HepG2 (cell line): Measurements from ENCODE around the gene SEPTIN11. TPM values are rescaled to one million over a fixed set of nuclear protein-coding genes. Genes with fewer than 3 reads are reported as not detected.

Source experiments
- ATF1 ChIP-seq: IDR thresholded peaks from 2 replicates; pipeline ENCODE4 v1.6.1; 2016; ENCODE audit warnings: mild to moderate bottlenecking, control low read depth
- CERS6 ChIP-seq: sonication (generic); formaldehyde crosslinking; IDR thresholded peaks from 2 replicates; pipeline ENCODE4 v1.5.0; 2020; ENCODE audit warnings: missing genetic modification reagents
- GATAD2A ChIP-seq: IDR thresholded peaks from 2 replicates; pipeline ENCODE4 v1.6.1; 2016
- HMGA1 ChIP-seq: sonication (generic); formaldehyde crosslinking; conservative IDR thresholded peaks from 2 replicates; pipeline ENCODE4 v1.4.0; 2020; ENCODE audit warnings: missing genetic modification reagents
- HNRNPK ChIP-seq: fragments of 200-400 bp; formaldehyde crosslinking; IDR thresholded peaks from 2 replicates; pipeline ENCODE4 v1.6.1; 2018; ENCODE audit warnings: low read length, low read depth, moderate library complexity, mild to moderate bottlenecking; ENCODE audit not compliant: poor library complexity, severe bottlenecking
- KDM2A ChIP-seq: sonication (generic); formaldehyde crosslinking; IDR thresholded peaks from 2 replicates; pipeline ENCODE4 v1.4.0; 2020; ENCODE audit warnings: low read depth, missing genetic modification reagents, borderline replicate concordance
- MED1 ChIP-seq: sonication (generic); formaldehyde crosslinking; IDR thresholded peaks from 2 replicates; pipeline ENCODE4 v1.4.0; 2020; ENCODE audit warnings: missing genetic modification reagents
- MXI1 ChIP-seq: IDR thresholded peaks from 3 replicates; pipeline ENCODE4 v1.6.1; 2012; ENCODE audit warnings: low read depth, low read length, inconsistent platforms, borderline replicate concordance
- MYNN ChIP-seq: sonication (generic); formaldehyde crosslinking; IDR thresholded peaks from 2 replicates; pipeline ENCODE4 v1.4.0; 2020; ENCODE audit warnings: mild to moderate bottlenecking, low read depth, missing genetic modification reagents
- POLR2AphosphoS5 ChIP-seq: IDR thresholded peaks from 2 replicates; pipeline ENCODE4 v1.6.1; 2012; ENCODE audit warnings: low read depth, low read length
- SP4 ChIP-seq: sonication (generic); formaldehyde crosslinking; IDR thresholded peaks from 2 replicates; pipeline ENCODE4 v1.8.1; 2023; ENCODE audit warnings: mild to moderate bottlenecking, missing genetic modification reagents
- SRSF4 ChIP-seq: fragments of 200-400 bp; formaldehyde crosslinking; IDR thresholded peaks from one replicate; pipeline ENCODE4 v1.6.1; 2018; ENCODE audit warnings: mild to moderate bottlenecking, low read depth, low read length, moderate library complexity; ENCODE audit not compliant: poor library complexity, severe bottlenecking
- TMF1 ChIP-seq: sonication (generic); formaldehyde crosslinking; IDR thresholded peaks from 2 replicates; pipeline ENCODE4 v1.8.1; 2022; ENCODE audit warnings: low read depth, missing genetic modification reagents
- ZBTB42 ChIP-seq: sonication (generic); formaldehyde crosslinking; IDR thresholded peaks from 2 replicates; pipeline ENCODE4 v1.5.0; 2020; ENCODE audit warnings: mild to moderate bottlenecking, missing genetic modification reagents
- ZNF20 ChIP-seq: sonication (generic); formaldehyde crosslinking; IDR thresholded peaks from 2 replicates; pipeline ENCODE4 v1.4.0; 2020; ENCODE audit warnings: mild to moderate bottlenecking, moderate library complexity, missing genetic modification reagents
- ZNF569 ChIP-seq: sonication (generic); formaldehyde crosslinking; IDR thresholded peaks from 2 replicates; pipeline ENCODE4 v1.5.0; 2020; ENCODE audit warnings: mild to moderate bottlenecking, missing genetic modification reagents, moderate library complexity, borderline replicate concordance
- ZNF589 ChIP-seq: sonication (generic); formaldehyde crosslinking; conservative IDR thresholded peaks from 2 replicates; pipeline ENCODE4 v1.8.0; 2022; ENCODE audit warnings: mild to moderate bottlenecking, moderate library complexity, missing genetic modification reagents
- ZNF747 ChIP-seq: sonication (generic); formaldehyde crosslinking; IDR thresholded peaks from 2 replicates; pipeline ENCODE4 v1.8.1; 2023; ENCODE audit warnings: missing genetic modification reagents, mild to moderate bottlenecking, borderline replicate concordance
- polyA plus RNA-seq, 8 experiments: library from polyadenylated mRNA; depleted of rRNA in 3 of 8; stranded (reverse) in 7 of 8; unstranded in 1 of 8; fragments of >200 nt; fragmentation: Illumina TruSeq in 4 of 8; extraction: Trizol in 4 of 8; gene quantifications; 2 replicates each; pipeline versions ENCODE4 v1.2.1 to v1.2.3, GENCODE V29; 2011 to 2016; ENCODE audit warnings: low read depth in 4 of 8, missing spikeins in 1 of 8, mixed read lengths in 1 of 8; ENCODE audit not compliant: insufficient read depth in 1 of 8
- total RNA-seq, 5 experiments: library from RNA; depleted of rRNA; stranded (reverse); fragments of >200 nt; fragmentation: Illumina TruSeq; extraction: Trizol; gene quantifications; 2 replicates each; pipeline ENCODE4 v1.2.3, GENCODE V29; 2016; ENCODE audit warnings: low read depth in 1 of 5
- TF ChIP-seq, protein P1 (sequence below): sonication (generic); formaldehyde crosslinking; IDR thresholded peaks from 2 replicates; pipeline ENCODE4 v1.4.0; 2020; ENCODE audit warnings: missing genetic modification reagents
- TF ChIP-seq, protein P2 (sequence below): sonication (generic); formaldehyde crosslinking; IDR thresholded peaks from 2 replicates; pipeline ENCODE4 v1.5.1; 2020; ENCODE audit warnings: mild to moderate bottlenecking, missing genetic modification reagents
- TF ChIP-seq, protein P3 (sequence below): sonication (generic); formaldehyde crosslinking; IDR thresholded peaks from 2 replicates; pipeline ENCODE4 v1.9.0; 2021; ENCODE audit warnings: missing genetic modification reagents, mild to moderate bottlenecking, borderline replicate concordance
- TF ChIP-seq, protein P4 (sequence below): sonication (generic); formaldehyde crosslinking; conservative IDR thresholded peaks from 2 replicates; pipeline ENCODE4 v1.8.1; 2023; ENCODE audit warnings: missing genetic modification reagents

Gene SEPTIN11
- total and polyA plus RNA-seq, 2 of the 13 experiments (the other 11 are each of a cell fraction or from before 2014, with no cell fraction given), result 28.9 to 47.3 TPM

DNA sequence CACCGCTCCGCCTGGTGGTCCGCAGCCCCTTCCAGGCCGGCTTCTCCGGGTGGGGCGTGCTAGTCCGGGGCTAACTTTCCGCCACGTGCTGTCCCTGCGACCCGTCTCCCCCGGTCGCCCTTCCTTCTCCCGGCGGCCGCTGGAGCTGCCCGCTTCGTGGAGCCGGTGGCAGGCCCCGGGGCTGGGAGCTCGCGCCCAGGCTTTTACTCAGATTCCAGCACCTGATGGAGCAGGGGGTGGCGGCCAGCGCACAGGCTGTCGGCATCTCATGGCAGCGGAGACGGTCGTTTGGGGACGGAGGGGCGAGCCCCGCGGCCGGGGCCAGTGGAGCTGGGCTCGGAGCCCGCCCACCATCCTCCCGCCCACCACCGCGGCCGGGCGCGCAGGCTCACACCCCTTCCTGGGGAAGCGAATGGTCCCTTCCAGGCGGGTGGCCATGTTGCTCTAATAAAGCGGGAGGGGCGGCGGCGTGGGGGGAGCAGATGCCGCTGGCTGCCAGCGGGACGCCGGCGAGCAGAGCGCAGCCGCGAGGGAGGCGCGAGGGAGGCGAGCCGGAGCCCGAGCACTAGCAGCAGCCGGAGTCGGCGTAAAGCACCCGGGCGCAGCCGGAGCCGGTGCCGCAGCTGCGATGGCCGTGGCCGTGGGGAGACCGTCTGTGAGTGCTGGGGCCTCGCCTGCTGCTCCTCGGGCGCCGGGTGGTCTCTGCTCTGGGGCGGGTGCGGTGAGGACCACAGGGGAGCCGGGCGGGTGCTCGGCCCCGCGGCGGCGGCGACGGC, at the start of gene SEPTIN11 (continued):
- TF ChIP-seq, protein P1, sequence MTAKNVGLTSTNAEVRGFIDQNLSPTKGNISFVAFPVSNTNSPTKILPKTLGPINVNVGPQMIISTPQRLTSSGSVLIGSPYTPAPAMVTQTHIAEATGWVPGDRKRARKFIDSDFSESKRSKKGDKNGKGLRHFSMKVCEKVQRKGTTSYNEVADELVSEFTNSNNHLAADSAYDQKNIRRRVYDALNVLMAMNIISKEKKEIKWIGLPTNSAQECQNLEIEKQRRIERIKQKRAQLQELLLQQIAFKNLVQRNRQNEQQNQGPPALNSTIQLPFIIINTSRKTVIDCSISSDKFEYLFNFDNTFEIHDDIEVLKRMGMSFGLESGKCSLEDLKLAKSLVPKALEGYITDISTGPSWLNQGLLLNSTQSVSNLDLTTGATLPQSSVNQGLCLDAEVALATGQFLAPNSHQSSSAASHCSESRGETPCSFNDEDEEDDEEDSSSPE (CRISPR knock-in tag), result peak; percentile 74
- TF ChIP-seq KDM2A (CRISPR knock-in tag), result no peak; the same call in 1 of the 2 replicates
- TF ChIP-seq MXI1, result peak; percentile 12; the same call in 2 of the 3 replicates
- no peak; the same call in 1 of the 2 replicates for TF ChIP-seq ZBTB42 (CRISPR knock-in tag)
- TF ChIP-seq SRSF4, result no peak
- no peak for TF ChIP-seq ZNF20
- TF ChIP-seq ZNF569, result no peak
- TF ChIP-seq MYNN (CRISPR knock-in tag), result no peak
- TF ChIP-seq, protein P2, sequence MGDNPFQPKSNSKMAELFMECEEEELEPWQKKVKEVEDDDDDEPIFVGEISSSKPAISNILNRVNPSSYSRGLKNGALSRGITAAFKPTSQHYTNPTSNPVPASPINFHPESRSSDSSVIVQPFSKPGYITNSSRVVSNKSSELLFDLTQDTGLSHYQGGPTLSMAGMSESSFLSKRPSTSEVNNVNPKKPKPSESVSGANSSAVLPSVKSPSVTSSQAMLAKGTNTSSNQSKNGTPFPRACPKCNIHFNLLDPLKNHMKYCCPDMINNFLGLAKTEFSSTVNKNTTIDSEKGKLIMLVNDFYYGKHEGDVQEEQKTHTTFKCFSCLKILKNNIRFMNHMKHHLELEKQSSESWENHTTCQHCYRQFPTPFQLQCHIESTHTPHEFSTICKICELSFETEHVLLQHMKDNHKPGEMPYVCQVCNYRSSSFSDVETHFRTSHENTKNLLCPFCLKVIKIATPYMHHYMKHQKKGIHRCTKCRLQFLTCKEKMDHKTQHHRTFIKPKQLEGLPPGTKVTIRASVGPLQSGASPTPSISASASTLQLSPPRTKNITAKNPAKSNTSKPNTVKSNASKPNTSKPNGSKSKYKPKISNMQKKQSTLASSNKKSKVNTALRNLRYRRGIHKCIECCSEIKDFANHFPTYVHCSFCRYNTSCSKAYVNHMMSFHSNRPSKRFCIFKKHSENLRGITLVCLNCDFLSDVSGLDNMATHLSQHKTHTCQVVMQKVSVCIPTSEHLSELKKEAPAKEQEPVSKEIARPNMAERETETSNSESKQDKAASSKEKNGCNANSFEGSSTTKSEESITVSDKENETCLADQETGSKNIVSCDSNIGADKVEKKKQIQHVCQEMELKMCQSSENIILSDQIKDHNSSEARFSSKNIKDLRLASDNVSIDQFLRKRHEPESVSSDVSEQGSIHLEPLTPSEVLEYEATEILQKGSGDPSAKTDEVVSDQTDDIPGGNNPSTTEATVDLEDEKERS (CRISPR knock-in tag), result no peak; the same call in none of the 2 replicates
- TF ChIP-seq ZNF589 (CRISPR knock-in tag), result peak; percentile 83
- TF ChIP-seq HNRNPK, result no peak
- no peak for TF ChIP-seq HMGA1 (CRISPR knock-in tag)
- TF ChIP-seq ZNF747 (CRISPR knock-in tag), result peak; percentile 53
- TF ChIP-seq CERS6 (CRISPR knock-in tag), result no peak
- TF ChIP-seq SP4, result no peak
- TF ChIP-seq ATF1 (CRISPR knock-in tag), result no peak
- peak; percentile 55; the same call in 1 of the 2 replicates for TF ChIP-seq POLR2AphosphoS5
- TF ChIP-seq MED1, result peak; percentile 50
- TF ChIP-seq TMF1 (CRISPR knock-in tag), result peak; percentile 39; the same call in 1 of the 2 replicates
- TF ChIP-seq, protein P3, sequence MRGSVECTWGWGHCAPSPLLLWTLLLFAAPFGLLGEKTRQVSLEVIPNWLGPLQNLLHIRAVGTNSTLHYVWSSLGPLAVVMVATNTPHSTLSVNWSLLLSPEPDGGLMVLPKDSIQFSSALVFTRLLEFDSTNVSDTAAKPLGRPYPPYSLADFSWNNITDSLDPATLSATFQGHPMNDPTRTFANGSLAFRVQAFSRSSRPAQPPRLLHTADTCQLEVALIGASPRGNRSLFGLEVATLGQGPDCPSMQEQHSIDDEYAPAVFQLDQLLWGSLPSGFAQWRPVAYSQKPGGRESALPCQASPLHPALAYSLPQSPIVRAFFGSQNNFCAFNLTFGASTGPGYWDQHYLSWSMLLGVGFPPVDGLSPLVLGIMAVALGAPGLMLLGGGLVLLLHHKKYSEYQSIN (CRISPR knock-in tag), result no peak
- TF ChIP-seq, protein P4, sequence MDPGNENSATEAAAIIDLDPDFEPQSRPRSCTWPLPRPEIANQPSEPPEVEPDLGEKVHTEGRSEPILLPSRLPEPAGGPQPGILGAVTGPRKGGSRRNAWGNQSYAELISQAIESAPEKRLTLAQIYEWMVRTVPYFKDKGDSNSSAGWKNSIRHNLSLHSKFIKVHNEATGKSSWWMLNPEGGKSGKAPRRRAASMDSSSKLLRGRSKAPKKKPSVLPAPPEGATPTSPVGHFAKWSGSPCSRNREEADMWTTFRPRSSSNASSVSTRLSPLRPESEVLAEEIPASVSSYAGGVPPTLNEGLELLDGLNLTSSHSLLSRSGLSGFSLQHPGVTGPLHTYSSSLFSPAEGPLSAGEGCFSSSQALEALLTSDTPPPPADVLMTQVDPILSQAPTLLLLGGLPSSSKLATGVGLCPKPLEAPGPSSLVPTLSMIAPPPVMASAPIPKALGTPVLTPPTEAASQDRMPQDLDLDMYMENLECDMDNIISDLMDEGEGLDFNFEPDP (CRISPR knock-in tag), result no peak
- TF ChIP-seq GATAD2A (CRISPR knock-in tag), result peak; percentile 10; the same call in 1 of the 2 replicates
